Neural progenitor cell (in vitro differentiated cells): ENCODE measurements around the gene HPGDS. TPM values are rescaled to one million over a fixed set of nuclear protein-coding genes. Genes with fewer than 3 reads are reported as not detected.

Source experiments
- DNase-seq: peaks from one replicate; pipeline ENCODE4 v3.0.0-alpha.2; 2016; ENCODE audit warnings: low spot score
- H2AFZ ChIP-seq: fragments of 200-600 bp; sonication (generic); replicated peaks from 2 replicates; pipeline ENCODE4 v1.6.1; 2016; ENCODE audit warnings: antibody characterized with exemption
- H3F3A ChIP-seq: fragments of 200-600 bp; sonication (generic); 2 replicates; pipeline ENCODE4 v1.6.1; 2016; ENCODE audit warnings: antibody characterized with exemption, low read depth
- H3K27ac ChIP-seq: fragments of 200-600 bp; sonication (generic); 2 replicates; pipeline ENCODE4 v1.5.1; 2016; ENCODE audit warnings: mild to moderate bottlenecking
- H3K27me3 ChIP-seq: fragments of 200-600 bp; sonication (generic); 2 replicates; pipeline ENCODE4 v1.6.1; 2016; ENCODE audit warnings: mild to moderate bottlenecking, moderate library complexity
- H3K36me3 ChIP-seq: fragments of 200-600 bp; sonication (generic); 2 replicates; pipeline ENCODE4 v1.5.1; 2016
- H3K4me1 ChIP-seq: fragments of 200-600 bp; sonication (generic); 2 replicates; pipeline ENCODE4 v1.6.1; 2016; ENCODE audit warnings: mixed run types
- H3K4me2 ChIP-seq: fragments of 200-600 bp; sonication (generic); 2 replicates; pipeline ENCODE4 v1.6.1; 2016
- H3K4me3 ChIP-seq: fragments of 200-600 bp; sonication (generic); 2 replicates; pipeline ENCODE4 v1.5.1; 2016
- H3K79me2 ChIP-seq: fragments of 200-600 bp; sonication (generic); 2 replicates; pipeline ENCODE4 v1.6.1; 2016; ENCODE audit warnings: low read depth
- H3K9ac ChIP-seq: fragments of 200-600 bp; sonication (generic); 2 replicates; pipeline ENCODE4 v1.6.1; 2016
- H3K9me3 ChIP-seq: fragments of 200-600 bp; sonication (generic); 2 replicates; pipeline ENCODE4 v1.5.1; 2016; ENCODE audit warnings: low read depth
- H4K20me1 ChIP-seq: fragments of 200-600 bp; sonication (generic); 2 replicates; pipeline ENCODE4 v1.6.1; 2016; ENCODE audit warnings: low read depth
- H3K27ac Mint-ChIP-seq: 3 replicates; pipeline ENCODE4 v1.8.0; 2021; ENCODE audit warnings: mixed read lengths
- H3K27me3 Mint-ChIP-seq: 2 replicates; pipeline ENCODE4 v1.8.0; 2022; ENCODE audit warnings: low read depth, mild to moderate bottlenecking, inconsistent platforms, moderate library complexity, mixed read lengths; ENCODE audit not compliant: insufficient read depth
- H3K36me3 Mint-ChIP-seq: 3 replicates; pipeline ENCODE4 v1.8.0; 2021; ENCODE audit warnings: mixed read lengths
- H3K4me1 Mint-ChIP-seq: 3 replicates; pipeline ENCODE4 v1.8.0; 2021; ENCODE audit warnings: mixed read lengths
- H3K4me3 Mint-ChIP-seq: 3 replicates; pipeline ENCODE4 v1.8.0; 2021; ENCODE audit warnings: mild to moderate bottlenecking, moderate library complexity, mixed read lengths
- H3K9me3 Mint-ChIP-seq: 3 replicates; pipeline ENCODE4 v1.8.0; 2020; ENCODE audit warnings: mixed read lengths
- CTCF ChIP-seq: fragments of 200-600 bp; sonication (generic); IDR thresholded peaks from 2 replicates; pipeline ENCODE4 v1.5.1; 2017; ENCODE audit warnings: antibody characterized with exemption, mild to moderate bottlenecking
- EZH2 ChIP-seq: fragments of 200-600 bp; sonication (generic); IDR thresholded peaks from 2 replicates; pipeline ENCODE4 v1.6.1; 2017; ENCODE audit warnings: antibody characterized with exemption, mild to moderate bottlenecking, moderate library complexity
- EZH2phosphoT487 ChIP-seq: fragments of 200-600 bp; sonication (generic); IDR thresholded peaks from 2 replicates; pipeline ENCODE4 v1.6.1; 2017; ENCODE audit warnings: antibody characterized with exemption
- total RNA-seq: library from RNA; depleted of rRNA; stranded (reverse); fragments of >200 nt; gene quantifications from 2 replicates; pipeline ENCODE4 v1.2.3, GENCODE V29; 2015; ENCODE audit warnings: low replicate concordance

Gene HPGDS
- total RNA-seq, 1 donor from 2014 or later: not detected

GRCh38 chr4:94271248-94271647 is 71.4 kb downstream of the HPGDS start:
- Mint-ChIP-seq H3K4me3 (no peak overlapping the region), H3K27me3 (no peaks in the 10 kb centered on the region), H3K4me1 (peaks cover 18% of the 10 kb centered on the region), H3K9me3 (no peaks in the 10 kb centered on the region), H3K27ac (no peak overlapping the region), H3K36me3 (peaks cover 13% of the 10 kb centered on the region)
- Histone ChIP-seq H2AFZ (no peak overlapping the region), H3K9ac (no peak overlapping the region), H4K20me1 (peaks cover 5% of the 10 kb centered on the region), H3K4me2 (no peak overlapping the region), H3K4me3 (no peak overlapping the region), H3K27ac (no peak overlapping the region), H3K4me1 (no peaks in the 10 kb centered on the region), H3K79me2 (no peaks in the 10 kb centered on the region), H3K9me3 (no peaks in the 10 kb centered on the region), H3K36me3 (peaks cover 34% of the 10 kb centered on the region), H3K27me3 (no peaks in the 10 kb centered on the region), H3F3A (no peaks in the 10 kb centered on the region)
- no peak for TF ChIP-seq EZH2phosphoT487
- no peak for TF ChIP-seq EZH2
- TF ChIP-seq CTCF: no peak
- no peak for DNase-seq

GRCh38 chr4:94267037-94267436 is 75.6 kb downstream of the HPGDS start:
- Histone ChIP-seq H3K36me3 (peaks cover 18% of the 10 kb centered on the region), H3K9ac (no peak overlapping the region), H3K4me3 (no peak overlapping the region), H3K79me2 (no peaks in the 10 kb centered on the region), H3K27ac (no peak overlapping the region), H3F3A (peaks cover 4% of the 10 kb centered on the region), H3K27me3 (no peaks in the 10 kb centered on the region), H3K9me3 (no peaks in the 10 kb centered on the region), H4K20me1 (peaks cover 5% of the 10 kb centered on the region), H3K4me1 (no peaks in the 10 kb centered on the region), H2AFZ (no peak overlapping the region), H3K4me2 (no peak overlapping the region)
- Mint-ChIP-seq H3K9me3 (no peaks in the 10 kb centered on the region), H3K27me3 (no peaks in the 10 kb centered on the region), H3K36me3 (peaks cover 14% of the 10 kb centered on the region), H3K27ac (peak overlapping the region; percentile 57), H3K4me1 (peaks cover 19% of the 10 kb centered on the region), H3K4me3 (no peak overlapping the region)
- TF ChIP-seq CTCF (no peak), EZH2 (no peak), EZH2phosphoT487 (no peak)
- no peak for DNase-seq

- H2AFZ ChIP-seq: no peak overlapping the region
- peaks cover 4% of the 10 kb centered on the region for H3F3A ChIP-seq
- H3K4me3 ChIP-seq: no peak overlapping the region
- H3K27ac ChIP-seq: no peak overlapping the region
- H3K36me3 Mint-ChIP-seq: peaks cover 20% of the 10 kb centered on the region
- no peaks in the 10 kb centered on the region for H3K9me3 Mint-ChIP-seq
- no peaks in the 10 kb centered on the region for H3K4me1 ChIP-seq
- no peak for DNase-seq
- H4K20me1 ChIP-seq: peaks cover 2% of the 10 kb centered on the region
- no peak overlapping the region for H3K9ac ChIP-seq
- H3K79me2 ChIP-seq: no peaks in the 10 kb centered on the region
- no peak overlapping the region for H3K27ac Mint-ChIP-seq
- no peak for TF ChIP-seq CTCF
- TF ChIP-seq EZH2: no peak
- TF ChIP-seq EZH2phosphoT487: no peak
- no peaks in the 10 kb centered on the region for H3K27me3 ChIP-seq
- H3K9me3 ChIP-seq: no peaks in the 10 kb centered on the region
- H3K36me3 ChIP-seq: peaks cover 6% of the 10 kb centered on the region
- H3K4me2 ChIP-seq: no peak overlapping the region
- no peaks in the 10 kb centered on the region for H3K27me3 Mint-ChIP-seq
- peaks cover 9% of the 10 kb centered on the region for H3K4me1 Mint-ChIP-seq
- no peak overlapping the region for H3K4me3 Mint-ChIP-seq
These were observed 80.2 kb downstream of the HPGDS start for GRCh38 chr4:94262163-94263016.
